ENCODE data around the gene ABCD2.
"Not testable (repeated sequence)": the region's sequence is repeated elsewhere in the genome, so short reads cannot be mapped to it uniquely, and the experiment has no call there.

The ABCD2 gene

DNA sequence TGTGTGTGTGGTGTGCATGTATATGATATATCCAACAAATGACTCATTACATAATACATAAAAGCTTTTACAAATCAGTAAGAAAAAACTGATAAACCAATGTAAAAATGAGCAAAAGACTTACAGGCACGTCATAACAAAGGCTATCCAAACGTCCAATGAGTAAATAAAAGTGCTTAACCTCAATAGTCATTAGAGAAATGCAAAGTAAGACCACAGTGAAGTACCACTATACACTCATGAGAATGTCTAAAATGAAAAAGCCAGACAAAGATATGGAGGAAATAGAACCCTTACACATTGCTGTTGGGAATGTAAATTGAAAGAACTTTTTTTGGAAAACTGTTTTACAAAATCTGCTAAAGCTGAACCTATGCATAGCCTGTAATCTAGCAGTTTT lies 7.8 kb downstream of the ABCD2 start:
- DNase-seq: no peak

- DNase-seq: no peak
These were observed 9.1 kb downstream of the ABCD2 start for GRCh38 chr12:39610436-39611025.

GRCh38 chr12:39606712-39607423 lies 12.7 kb downstream of the ABCD2 start:
- DNase-seq: no peak

- DNase-seq: peak in 1 of 2 experiments; percentile 91
These were observed 13.6 kb downstream of the ABCD2 start for GRCh38 chr12:39605996-39606395.

DNA sequence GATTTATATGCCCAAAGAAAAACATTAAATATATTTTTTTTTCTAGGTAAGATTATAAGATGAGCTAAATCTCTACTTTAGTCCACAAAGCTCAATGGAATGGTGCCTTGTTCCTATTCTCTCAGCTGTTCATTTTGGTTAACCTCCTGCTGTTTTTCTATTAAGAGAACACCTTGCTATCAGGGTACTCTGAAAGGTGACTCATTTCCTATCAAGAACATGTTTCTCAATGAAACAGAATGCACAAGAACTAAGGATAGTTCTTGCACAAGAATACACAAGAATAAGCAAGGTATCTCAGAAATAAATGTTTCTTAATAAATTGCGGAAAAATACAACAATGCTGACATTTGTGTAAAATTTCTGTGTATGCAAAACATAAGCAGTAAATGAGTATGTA lies 14.1 kb downstream of the ABCD2 start:
- peak in 1 of 2 experiments; percentile 81 for DNase-seq

DNA sequence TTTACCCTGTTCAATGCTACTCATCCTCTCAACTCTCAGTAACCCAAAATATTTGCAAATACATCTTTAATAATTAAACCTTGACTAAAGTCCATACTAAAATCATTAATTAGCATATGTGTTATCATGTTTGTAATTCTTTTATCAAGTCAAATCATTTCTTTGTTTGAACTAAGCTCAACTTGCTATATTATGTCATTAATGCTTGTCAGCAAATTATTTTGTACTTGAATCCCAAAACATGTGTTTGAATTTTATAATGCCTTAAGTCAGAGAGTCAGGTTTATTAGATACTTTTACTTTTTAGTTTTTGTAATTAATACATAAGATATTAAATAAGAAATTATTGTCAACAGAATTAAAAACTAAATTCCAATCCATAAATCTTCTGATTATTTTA lies 16.5 kb downstream of the ABCD2 start:
- DNase-seq: no peak

DNA sequence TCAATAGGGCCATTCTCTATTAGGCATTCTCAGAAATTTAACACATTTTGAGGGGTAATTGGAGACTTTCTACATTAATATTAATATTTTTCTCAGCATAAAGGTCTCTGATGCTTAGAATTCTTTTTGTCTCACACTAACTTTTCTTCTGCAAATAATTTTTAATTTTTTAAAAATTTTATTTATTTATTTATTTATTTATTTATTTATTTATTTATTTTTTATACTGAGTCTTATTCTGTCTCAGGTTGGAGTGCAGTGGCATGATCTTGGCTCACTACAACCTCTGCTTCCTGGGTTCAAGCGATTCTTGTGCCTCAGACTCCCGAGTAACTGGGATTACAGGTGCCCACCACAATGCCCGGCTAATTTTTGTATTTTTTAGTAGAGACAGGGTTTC lies 17.7 kb downstream of the ABCD2 start:
- DNase-seq: not testable (repeated sequence)

- DNase-seq: no peak
These were observed 23.7 kb downstream of the ABCD2 start for GRCh38 chr12:39595928-39596327.

GRCh38 chr12:39592295-39592694 lies 27.3 kb downstream of the ABCD2 start:
- DNase-seq: no peak

GRCh38 chr12:39588348-39588747 lies 31.3 kb downstream of the ABCD2 start:
- no peak for DNase-seq

- peak in 1 of 2 experiments; percentile 35 for DNase-seq
These were observed 32.4 kb downstream of the ABCD2 start for GRCh38 chr12:39587225-39587624.

DNA sequence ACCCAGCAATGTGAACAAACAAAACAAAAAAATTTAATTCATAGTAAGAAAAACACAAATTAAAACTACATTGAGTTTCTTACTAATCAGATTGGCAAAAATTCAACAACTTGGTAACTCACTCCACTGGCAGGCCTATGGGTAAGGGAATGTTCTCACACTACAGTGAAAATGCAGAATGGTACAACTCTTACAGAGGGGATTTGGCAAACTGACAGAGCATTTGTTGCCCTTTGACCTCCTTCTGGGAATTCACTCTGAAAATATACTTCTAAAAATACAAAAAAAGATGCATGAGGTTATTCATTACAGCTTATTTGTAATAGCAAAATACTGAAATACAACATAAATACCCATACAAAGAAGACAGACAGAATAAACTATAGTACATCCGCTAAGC lies 32.8 kb downstream of the ABCD2 start:
- DNase-seq: no peak

DNA sequence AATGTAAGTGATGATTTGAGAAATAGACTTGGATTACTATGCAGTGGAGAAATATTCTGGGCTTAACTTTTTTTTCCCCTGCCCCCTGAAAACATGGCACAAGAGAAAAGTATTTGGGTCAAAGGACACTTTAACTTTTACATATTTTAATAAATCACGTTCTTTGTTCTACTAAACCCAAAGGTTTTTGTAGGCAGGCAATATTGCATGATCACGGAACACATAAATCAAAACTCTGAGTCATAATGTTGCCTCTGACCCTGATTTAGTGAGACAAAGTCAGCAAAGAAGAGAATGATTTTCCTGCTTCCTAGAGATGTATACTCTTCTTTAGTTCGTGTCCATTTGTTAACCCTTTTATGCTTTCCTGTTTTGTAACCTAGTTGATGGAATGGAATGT lies 38.0 kb downstream of the ABCD2 start:
- DNase-seq: no peak

GRCh38 chr12:39575498-39575875 lies 44.1 kb downstream of the ABCD2 start:
- no peak for DNase-seq

DNA sequence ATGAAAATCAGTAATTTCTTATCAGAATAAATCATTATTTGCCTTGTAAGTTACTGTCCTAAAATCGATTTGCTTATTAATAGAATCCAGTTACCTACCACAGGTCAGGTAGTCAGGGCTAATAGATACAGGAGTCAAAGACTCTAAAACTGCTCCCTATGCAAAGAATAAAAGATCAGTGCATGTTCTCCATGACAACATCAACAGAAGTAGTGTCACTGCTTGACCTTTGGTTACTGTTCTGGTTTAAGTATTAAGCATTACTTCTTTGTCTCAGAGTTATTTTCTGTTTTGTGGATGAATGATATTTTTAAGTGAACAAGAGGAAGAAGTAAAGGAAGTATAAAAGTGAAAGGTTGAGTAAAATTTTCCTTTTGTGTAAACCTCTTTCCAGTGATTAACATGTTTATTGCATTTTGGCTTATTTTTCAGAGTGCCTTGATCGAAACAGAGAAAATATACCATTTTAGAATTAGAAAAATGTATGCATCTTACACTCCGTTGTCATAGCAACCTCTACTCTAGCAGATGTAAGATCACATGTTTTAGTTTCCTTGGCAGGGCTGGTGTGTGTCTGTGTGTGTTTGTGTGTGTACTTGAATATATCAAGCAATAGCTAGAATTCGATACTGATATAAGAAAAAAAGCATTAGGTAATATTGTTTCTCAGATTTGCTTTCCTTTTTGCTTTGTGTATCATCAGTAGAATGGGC lies 44.7 kb downstream of the ABCD2 start:
- DNase-seq: no peak

- no peak for DNase-seq
These were observed 45.2 kb downstream of the ABCD2 start for GRCh38 chr12:39574378-39574777.

DNA sequence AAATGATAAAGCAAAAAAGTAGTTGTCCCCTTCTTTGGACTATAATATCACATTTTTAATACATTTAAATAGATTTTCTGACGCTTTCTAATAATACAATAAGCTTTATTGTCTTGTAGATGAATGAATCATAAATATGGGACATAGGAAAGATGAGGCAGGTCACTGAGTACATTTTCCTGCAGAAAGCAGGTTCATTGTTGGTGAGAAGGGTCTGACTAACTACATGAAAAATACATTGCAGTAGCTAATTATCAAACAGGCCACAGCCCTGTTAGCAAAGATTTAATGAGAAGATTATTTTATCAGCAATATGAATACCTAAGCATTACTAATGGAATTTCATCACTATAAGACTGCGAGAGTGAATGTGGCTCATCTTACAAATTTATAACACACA lies 45.6 kb downstream of the ABCD2 start:
- no peak for DNase-seq

DNA sequence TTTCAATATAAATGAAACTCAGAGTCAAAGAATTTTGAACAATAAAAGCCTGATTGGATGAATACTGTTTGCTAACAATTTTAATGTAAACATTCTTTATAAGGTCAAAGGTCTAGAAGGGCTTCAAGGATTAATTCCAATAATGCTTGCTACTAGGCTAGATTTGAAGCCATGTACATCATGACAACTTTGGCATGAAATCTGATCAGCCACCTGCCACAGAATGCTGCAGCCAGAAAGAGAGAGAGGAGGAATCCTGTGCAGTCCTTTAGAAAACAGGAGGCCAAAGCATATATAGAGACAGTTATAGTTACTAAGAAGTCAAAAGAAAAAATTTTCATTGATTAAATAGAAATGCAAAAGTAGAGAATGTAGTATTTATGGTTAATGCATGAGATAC lies 47.1 kb downstream of the ABCD2 start:
- no peak for DNase-seq

- DNase-seq: no peak
These were observed 48.3 kb downstream of the ABCD2 start for GRCh38 chr12:39571351-39571750.

- DNase-seq: no peak
These were observed 66.1 kb downstream of the ABCD2 start for GRCh38 chr12:39553476-39553875.

DNA sequence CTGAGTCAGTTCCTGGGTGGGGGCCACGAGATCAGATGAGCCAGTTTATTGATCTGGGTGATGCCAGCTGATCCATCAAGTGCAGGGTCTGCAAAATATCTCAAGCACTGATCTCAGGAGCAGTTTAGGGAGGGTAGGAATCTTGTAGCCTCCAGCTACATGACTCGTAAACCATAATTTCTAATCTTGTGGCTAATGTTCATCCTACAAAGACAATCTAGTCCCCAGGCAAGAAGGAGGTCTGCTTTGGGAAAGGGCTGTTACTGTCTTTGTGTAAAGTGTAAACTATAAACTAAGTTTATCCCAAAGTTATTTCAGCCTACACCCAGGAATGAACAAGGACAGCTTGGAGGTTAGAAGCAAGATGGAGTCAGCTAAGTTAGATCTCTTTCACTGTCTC lies 75.4 kb downstream of the ABCD2 start:
- DNase-seq: not testable (repeated sequence)

- DNase-seq: no peak
These were observed 78.1 kb downstream of the ABCD2 start for GRCh38 chr12:39541471-39541870.

DNA sequence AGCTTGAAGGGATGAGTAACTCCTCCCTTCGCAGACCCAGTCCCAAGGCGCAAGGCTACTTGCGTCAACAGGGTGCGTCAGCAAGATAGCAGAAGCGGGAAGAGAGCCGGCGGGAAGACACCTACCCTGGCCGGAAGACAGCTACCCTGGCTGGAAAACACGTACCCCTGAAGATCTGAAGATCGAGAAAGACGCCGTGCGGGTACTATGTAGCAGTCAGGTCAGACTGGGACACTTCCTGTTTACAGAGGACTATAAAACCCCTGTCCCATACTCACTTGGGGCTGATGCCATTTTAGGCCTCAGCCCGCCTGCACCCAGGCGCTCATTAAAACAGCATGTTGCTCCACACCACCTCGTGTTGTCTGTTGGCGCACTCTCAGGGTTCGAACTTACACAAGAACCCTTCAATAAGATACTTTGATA lies 80.9 kb downstream of the ABCD2 start:
- no peak for DNase-seq

DNA sequence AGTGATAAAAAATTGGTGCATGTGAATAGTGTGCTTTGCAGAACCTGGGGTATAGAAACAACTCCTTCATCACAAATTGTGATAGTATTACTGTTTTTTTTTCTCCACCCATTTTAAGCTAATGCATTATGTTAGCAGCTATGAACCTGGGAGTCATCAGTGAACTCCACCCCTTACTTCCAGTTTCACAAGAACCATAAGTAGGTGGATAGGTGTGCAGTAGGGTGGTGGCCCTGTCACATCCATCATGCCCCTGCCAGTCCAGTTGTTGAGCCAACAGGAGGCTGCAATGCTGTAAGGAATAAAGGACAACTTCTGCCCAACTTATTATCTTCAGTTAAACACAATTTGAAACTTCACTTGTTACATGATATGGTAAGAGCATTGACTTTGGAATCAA lies 85.7 kb downstream of the ABCD2 start:
- DNase-seq: no peak

All from SW 1271 (cell line).